ENCODE data around the gene TRIO. TPM values are rescaled to one million over a fixed set of nuclear protein-coding genes. Genes with fewer than 3 reads are reported as not detected.
A peak's percentile ranks its signal among the peaks of the same experiment; 100 is the strongest.

TRIO gene
- total RNA-seq, 1 donor from 2014 or later = 111 TPM

DNA sequence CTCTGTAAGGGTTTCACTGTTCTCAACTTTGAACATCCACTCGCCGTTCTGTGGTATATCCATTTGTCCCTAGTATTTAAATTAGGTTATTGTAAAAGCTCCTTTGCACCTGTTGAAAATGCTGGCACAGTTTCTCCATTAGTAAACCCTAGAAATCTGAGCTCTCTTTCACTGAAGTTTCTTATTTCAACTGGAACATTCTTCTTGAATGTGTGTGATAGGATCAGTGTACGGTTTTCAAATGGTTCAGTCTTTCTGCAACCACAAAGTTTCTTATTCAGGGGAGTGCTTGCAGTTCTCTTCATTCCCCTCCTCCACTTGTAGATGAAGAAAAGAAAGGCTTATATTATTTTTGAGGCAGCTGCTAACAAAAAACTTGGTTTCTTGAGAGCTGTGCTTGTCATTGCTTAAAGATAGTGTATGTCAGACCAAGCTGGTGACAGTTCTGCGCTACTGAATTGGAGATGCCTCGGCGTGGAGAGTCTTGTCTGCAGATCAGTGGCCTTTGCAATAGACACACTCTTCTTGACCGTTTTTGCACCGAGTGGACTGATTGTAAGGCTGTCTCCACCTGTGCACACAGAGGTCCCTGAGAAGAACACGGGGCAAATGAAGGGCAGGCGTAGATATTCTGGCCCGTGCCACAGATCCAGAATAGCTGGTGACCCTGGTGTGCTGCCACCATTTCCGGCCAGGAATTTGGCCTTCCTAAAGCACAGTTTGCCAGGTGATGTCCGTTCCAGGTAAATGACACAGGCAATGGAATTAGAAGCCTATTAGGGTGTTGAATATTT lies 102.2 kb downstream of the TRIO start:
- no peak for DNase-seq (ENCODE audit: low spot score)

DNA sequence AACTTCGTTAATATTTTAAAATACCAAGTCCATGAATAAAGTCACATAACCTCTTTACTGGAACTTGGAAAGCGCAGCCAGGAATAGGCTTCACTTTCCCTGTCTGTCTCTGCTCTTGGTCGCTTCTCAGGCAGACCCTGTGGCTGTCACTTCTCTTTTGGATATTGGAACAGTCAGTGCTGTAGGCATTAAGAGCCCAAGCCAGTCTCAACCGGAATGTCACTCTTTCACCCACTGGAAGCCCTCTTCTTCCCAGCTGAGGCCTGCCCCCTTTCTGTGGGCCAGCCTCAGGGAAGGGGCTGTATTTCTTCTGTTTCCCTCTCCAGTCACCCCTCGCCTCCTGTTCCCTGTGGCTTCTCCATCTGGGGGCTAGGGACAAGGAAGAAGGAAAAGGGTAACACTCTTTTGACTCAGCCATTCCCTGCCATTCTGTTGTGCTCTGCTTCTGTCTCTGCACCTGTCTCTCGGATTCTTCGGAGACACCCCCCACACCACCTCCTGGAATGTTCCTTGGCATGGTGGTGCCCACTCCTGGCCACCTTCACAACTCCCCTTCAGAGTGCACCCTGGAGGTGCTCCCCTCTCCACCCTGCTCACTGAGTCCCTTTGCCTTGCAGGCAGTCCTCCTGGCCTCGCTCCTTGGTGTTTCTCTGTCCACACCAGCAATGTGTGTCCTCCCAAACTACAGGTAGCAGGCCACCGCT lies 103.4 kb downstream of the TRIO start:
- DNase-seq (ENCODE audit: low spot score) = no peak

DNA sequence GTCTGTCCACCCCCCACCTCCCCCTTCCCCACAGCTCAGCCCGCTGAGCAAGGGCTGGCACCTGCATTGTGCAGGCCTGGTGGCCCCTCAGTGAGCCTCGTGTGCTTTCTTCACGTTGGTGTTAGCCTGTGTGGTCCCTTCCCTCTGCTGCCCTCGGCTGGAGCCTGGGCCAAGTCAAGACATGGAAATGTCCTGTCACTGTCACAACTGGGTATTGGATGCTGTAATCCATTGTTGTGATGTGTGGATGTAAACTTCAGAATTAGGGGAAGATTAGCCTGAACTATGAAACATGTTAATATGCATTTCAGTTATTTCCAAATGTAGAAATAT lies 103.9 kb downstream of the TRIO start:
- no peak for DNase-seq (ENCODE audit: low spot score)

DNA sequence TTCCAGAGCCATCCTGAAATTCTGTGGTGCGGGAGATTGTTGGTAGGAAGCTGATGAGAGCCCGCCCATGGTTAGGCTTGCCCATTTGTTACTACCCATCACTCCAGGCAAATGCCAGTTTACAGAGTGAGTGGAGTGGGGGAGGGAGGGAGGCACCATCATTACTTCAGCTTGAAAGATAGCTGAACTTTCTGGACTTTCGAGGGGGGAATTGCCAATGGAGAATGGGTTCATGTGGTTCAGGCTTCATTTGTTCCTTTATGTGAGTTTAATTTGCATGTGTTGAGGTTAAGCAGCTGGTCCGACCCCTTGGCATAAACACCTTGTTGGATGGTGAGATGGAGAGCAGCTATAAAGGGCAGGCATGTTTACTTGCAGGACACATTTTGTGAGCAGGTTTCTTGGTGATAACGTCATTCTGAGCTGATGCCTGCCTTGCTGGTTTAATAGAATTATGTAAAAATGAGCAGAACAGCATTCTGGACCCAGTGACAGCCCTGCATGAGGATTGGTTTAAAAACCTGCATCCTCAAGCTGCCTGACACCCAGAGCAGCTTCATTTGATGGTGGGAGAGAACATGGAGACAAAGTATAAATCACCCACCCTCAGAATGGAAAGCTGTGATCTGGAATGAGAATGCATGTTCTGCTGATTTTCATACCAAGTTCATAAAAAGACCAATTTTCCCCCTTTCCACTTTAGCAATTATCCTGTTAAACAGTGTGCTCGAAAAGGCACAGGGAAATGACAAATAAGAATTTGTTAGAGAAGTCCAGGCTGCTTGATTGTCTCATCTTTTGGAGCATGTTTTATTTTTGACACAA lies 106.3 kb downstream of the TRIO start:
- DNase-seq (ENCODE audit: low spot score) = no peak

DNA sequence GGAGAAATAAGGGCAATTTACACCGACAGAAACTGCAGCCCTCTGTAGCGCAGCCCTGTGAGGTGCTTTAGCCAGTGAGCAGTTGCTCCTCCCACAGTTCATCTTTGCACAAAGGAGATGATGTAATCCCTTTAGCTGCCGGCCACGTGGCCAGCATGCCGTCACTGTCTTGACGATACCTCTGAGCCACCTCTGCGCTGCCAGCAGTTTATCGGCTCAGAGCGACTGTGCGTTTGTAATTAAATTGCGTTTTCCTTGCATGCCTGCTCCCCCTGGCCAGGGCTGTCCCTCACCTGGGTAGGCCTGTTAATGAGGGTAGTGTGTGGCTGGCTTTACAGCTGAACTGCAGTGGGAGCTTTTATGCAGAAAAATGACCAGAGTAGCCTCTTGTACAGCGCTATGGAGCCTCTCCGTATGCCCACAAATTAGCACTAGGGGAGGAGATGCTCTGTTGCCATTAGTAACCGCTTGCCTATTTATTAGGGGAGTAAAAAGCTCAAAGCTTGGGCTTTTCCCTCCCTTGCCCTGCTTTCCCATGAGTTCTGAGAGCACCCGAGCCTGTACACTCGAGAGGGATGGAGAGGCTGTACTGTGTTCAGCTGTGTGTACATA lies 107.0 kb downstream of the TRIO start:
- peak; percentile 67 for DNase-seq (ENCODE audit: low spot score)

DNA sequence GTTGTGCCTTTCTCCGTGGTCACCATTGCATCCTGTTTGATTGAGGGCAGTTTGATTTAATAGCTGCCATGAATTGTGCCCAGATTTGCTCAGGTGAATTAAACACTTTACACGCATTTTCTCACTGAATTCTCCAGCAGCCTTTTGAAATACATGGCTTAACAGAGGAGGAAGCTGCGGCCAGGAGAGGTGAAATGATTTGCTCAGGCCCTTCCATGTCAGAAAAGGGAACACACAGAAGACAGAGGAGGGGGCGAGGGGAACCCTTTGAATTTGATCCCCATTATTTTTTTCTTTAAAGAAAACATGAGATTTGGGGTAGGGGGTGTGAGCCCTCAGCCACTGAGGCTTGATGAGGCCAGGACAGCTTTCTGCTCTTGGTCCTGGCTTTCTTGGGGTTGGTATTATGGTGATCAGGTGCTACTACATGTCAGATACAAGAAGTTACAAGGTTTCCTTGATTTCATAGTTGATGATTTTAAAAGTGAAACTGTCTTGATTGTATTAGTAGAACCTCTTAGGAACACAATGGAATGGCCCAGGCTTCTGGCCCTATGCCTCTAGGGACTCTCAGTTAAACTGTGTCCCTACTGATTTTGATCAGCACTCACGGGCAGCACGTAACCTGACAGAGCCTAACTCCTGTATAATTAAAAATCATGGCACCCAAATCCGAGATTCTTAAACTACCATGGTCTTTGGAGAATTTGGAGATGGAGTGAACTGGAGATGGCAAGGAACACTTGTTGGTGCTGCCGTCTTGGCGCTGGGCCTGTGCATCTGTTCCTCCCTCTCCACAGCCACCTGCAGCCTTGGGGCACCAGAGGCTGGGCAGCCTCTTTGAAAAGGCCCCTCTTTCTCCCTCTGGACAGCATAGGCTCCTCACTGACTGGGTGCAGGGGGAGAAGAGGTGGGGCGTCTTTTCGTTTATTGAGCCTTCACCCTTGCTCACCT lies 107.9 kb downstream of the TRIO start:
- no peak for DNase-seq (ENCODE audit: low spot score)

DNA sequence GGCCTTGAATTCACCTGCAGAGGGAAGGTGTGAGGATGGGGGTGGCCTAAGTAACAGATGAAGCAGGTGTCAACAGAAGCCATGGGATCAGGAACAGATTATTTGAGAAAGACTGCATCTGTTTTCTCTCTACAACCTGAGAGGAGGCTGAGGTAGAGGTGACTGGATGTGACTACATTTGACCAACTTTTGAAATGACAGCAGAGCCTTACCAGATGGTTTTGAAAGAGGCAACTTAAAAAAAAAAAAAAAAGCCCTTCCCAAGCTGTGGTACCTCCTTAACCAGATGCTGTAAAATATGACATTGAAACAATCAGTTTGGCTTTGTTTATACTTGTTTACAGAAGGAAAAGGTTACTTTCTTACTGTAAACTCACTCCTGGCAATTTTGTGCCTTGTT lies 108.6 kb downstream of the TRIO start:
- no peak for DNase-seq (ENCODE audit: low spot score)

DNA sequence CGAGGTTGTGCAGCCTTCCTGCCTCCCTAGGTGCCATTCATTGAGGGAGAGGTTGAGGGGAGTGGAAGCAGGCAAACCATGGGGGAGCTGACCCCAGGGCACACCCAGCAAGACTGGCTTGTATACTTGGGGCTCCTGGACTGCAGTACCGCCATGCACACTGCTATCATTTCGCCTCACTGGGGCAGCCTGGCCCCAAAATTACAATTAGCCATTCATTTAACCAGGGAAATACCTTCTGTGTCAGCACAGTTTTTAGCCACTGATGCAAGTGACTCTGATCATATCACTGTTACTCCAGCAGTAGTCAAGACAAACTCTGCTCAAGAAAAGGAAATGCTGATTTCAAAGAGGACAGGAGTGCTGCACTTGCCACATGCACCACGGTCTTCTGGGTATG lies 109.7 kb downstream of the TRIO start:
- no peak for DNase-seq (ENCODE audit: low spot score)

DNA sequence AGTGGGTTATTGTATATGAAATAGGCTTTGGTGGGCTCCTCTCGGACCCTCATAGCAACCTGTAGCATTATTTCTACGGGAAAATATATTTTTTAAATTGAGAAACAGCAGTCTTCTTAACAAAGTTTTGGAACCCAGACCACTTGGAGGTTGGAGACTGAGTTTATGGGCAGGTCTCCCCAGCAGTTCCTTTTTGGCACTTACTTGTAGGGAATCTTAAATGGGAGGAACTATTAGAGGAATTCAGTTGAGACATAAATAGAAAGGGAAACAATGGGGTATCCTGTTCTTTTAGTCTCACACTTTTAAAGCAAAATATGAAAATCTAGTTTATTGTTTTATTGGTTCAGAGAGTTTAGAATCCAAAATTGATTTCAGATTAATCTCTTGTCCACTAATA lies 111.5 kb downstream of the TRIO start:
- no peak for DNase-seq (ENCODE audit: low spot score)

DNA sequence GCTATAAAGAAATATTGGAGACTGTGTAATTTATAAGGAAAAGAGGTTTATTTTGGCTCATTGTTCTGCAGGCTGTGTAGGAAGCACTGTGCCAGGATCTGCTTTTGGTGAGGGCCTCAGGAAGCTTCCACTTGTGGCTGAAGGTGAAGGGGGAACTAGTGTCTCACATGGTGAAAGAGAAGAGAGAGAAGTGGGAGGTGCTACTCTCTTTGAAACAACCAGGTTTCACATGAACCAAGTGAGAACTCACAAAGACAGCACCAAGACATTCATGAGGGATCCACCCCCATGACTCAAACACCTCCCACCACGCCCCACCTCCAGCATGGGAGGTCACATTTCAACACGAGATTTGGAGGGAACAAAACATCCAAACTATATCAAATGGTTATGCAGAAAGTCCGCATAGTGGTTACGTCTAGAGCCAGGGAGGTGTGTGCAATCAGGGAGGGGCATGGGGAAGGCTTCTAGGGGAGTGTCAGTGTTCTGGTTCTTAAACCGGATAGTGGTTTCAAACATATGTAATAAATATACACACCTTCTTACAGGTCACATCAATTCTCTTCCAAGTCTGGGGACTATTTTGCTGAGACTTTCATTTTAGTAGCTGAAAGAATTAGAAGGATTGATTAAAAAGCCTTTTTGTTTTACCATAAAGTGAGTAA lies 113.0 kb downstream of the TRIO start:
- DNase-seq (ENCODE audit: low spot score) = no peak

DNA sequence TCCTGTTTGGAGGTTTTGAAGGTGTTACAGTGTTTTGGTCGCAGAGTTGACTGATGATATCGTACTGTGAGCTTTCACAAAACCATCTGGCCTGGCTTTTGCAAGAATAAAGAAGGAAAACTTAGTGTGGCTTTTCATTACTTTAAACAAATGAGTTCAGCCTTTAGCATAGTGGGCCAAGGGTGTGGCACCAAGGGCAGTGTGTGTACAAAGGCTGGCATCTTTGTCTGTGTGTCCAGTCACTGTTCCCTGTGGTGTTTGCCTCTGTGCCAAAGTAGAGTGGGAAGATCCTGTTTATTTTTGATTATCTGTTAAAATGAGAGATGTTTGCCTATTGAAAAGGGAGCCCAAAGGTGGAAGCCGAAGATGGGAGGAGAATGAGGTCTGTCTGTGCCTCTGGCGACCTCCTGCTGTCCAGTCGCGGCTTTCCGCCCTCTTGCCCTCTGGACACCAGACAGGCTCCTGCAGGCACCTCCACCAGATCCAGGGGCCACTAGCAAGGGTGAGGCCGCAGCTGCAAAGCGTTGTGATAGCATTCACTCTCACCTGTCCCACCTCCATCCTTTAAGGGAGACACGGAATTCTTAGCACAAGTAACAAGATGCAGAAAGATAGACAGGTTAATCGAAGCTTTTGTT lies 113.7 kb downstream of the TRIO start:
- no peak for DNase-seq (ENCODE audit: low spot score)

DNA sequence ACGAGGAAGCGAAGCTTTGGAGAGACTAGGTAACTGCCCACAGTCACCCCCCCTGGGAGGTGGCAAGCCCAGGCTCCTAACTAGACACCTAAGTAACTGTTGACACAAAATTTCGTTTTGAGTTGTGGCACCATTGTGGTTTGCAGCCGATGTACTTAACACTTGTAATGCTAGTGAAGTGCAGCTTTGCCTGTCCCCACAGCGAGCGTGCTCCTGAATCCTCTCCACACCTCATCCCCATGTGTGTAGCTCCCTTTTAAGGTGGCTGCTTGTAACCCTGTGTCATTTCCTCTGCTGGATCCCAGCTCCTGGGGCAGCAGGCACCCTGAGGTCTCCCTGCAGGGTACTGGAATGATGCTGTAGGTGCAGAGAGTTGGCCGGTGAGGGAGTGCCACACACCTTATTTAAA lies 114.9 kb downstream of the TRIO start:
- no peak for DNase-seq (ENCODE audit: low spot score)

DNA sequence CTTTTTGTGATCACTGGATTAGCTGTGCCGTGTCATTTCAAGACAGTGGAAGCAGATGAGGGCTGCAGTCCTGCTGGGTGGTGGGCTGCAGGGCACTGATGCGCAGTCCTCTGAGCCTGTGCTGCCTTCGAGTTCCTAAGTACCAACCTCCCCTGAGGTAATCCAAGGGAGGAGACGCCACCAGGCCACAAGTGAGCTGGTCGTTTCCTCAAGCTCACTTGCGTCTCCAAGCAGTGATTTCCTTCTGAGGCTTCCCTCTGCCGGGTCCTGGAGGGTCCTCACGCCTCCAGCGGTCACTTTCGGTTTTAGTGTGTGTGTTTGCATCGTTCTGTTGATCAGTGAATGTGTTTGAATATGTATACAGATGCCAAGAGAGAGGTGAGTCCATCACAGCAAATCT lies 115.7 kb downstream of the TRIO start:
- DNase-seq (ENCODE audit: low spot score) = no peak

DNA sequence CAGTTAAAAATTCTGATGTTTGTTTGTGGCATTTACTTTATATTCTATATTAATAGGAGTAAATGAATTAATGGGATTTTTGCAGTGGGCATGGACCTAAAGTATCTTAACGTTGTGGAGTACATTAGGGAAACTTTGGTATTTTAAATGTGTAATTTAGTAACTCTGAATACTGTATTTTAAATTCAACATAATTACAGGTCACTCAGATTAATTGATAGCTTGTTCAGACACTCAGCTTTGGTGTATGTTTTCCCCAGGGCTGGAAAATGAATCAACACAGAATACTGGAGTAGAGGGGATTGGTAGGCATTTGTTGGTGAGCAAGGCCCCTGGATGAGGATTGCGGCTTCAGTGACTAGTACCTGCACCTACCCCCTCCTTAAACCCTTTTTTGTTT lies 117.5 kb downstream of the TRIO start:
- no peak for DNase-seq (ENCODE audit: low spot score)

DNA sequence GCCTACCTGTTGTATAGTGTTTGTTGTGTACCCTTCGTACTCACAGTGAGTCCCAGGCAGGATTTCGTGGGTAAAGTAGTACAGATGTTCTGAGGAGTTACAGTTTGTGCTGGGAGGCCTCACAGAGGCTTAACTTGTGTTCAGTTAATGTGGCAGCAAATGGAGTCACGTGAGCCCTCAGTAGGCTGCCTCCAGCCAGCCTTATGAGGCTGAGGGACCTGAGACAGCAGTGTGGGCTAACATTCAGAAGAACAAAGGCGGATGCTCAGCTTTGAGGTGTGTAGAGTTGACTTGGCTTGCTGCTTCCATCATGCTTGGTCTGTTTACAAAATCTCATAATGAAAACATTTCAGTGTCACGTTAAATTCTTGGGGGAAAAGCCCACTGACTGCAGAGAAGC lies 118.1 kb downstream of the TRIO start:
- no peak for DNase-seq (ENCODE audit: low spot score)

DNA sequence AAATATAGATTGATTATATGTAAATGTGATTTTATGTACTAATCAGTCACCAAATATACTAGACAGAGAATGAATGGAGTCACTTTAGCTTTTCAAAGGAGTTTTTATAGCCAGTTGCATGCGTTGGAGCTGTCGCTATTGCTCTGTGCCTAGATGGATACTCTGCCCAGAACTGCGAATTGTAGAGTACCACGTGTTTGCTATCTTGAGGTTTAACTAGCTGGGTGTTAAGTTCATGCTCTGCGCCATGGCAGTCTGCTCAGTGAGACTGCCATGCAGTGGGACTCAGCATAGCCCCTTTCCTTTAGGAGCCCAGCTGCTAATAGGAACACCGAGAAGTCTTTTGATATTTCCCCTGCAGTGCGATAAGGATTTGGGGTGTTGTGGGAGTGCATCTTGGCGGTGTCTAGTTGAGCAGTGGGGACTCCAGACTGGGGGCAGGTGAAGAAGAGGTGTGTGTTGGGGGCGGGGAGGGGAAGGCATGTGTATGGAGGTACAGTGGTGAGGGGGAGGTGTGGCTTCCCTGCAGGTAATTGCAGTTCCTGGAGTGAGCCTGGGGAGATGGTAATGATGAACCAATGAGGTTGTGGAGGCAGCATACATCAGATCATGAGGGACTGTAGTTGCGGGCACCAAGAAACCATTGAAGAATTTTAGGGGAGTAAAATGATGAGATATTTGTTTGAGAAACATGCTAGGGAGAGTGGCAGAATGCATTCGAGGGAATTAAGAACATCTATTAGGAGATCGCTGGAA lies 118.9 kb downstream of the TRIO start:
- no peak for DNase-seq (ENCODE audit: low spot score)

DNA sequence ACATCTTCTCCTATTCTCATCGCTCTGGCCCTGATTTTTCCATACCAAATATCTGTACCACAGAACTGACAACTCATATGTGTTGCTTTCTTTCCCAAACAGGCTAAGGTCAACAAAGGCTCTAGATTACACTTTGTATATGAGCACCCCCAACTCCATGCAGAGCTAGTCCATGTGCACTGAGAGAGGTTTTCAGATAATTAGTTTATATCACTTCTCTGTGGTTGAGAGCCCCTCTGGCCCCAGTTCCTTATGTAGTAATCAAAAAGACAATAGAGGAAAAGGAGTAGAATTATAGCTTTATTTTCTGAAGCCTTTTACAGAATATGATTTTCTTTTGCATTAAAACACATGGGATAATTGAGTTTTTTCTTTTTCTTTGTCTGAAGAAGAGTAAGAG lies 120.0 kb downstream of the TRIO start:
- no peak for DNase-seq (ENCODE audit: low spot score)

DNA sequence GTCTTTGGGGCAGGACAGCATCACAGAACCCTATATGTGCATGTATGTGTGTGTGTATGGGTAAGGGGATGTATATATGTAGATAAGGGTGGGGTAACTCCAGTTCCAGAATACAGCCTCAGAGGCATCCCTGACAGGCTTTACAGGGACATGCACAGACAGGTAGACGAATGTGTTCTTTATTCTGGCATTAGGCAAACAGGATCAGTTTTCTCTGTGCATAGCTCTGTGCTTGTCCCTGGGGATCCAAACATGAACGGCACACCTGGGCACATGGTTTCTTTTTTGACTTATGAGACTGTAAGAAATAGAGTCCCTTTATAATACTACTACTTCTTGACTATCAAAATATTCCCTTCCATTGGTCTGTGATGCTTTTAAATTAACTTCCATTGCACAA lies 120.6 kb downstream of the TRIO start:
- DNase-seq (ENCODE audit: low spot score) = no peak

DNA sequence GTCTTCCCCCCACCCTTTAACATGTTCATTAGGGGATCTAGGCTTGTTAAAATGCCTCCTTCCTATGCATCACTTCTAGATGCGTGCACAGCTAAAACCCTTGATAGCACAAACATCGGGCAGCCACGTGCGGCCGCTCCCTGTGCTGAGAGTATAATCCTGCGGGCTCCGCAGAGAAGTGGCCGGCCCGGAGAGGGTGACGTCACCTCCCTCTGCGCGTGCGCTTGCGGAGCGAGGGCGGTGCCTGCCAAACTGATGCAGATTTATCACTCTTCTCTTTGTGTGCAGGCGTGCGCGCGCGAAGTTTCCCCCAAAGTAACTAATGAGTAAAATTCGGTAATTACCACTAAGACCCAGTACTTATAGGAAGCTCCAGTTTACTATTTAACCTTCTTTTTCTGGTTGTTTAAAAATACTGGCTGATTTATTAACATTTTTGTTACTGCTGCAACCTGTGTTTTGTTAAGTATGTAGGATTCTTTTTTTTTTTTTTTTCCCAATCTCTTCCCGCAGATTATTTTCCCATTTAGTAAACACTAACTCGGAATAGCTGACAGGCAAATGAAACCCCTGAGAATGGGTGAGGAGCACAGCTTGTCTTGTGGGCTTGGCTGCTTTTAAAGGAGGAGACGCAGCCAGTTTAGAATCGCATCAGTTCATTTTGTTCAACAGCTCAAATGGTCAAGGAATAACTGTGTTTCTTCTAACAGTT lies 121.6 kb downstream of the TRIO start:
- peak; percentile 92 for DNase-seq (ENCODE audit: low spot score)
